Measurements from ENCODE around the gene G0S2. TPM values are rescaled to one million over a fixed set of nuclear protein-coding genes. Genes with fewer than 3 reads are reported as not detected.

Gene G0S2
- polyA plus RNA-seq, result 31.1 to 60.5 TPM (median 46.2 TPM) in 3 replicates
- polyA plus RNA-seq (2011; ENCODE audit: low read depth), result 2.0 TPM
- 45.2 and 67.2 TPM in 2 replicates for polyA plus RNA-seq (2011; cell fraction: cytosol; rRNA removed)
- polyA plus RNA-seq (2011; cell fraction: nucleus; rRNA removed), result 31.3 and 33.3 TPM in 2 replicates
- polyA plus RNA-seq (2012; ENCODE audit: low replicate concordance), result 3.9 and 107 TPM in 2 replicates
- 10.4 to 24.7 TPM (median 10.7 TPM) in 3 replicates for polyA minus RNA-seq
- 65.2 TPM for polyA minus RNA-seq (2011; cell fraction: cytosol; rRNA and poly(A)+ RNA removed)
- polyA minus RNA-seq (2011; cell fraction: nucleus; rRNA and poly(A)+ RNA removed), result 10.7 and 14.3 TPM in 2 replicates

GRCh38 chr1:209674957-209675564, at the start of gene G0S2:
TSS of gene G0S2 (plus strand) at chr1:209675412. CDS start at chr1:209675685, 273 bp downstream.
- H3K9me3 ChIP-seq (ENCODE audit: control insufficient read depth, low read depth, low read length), result no peaks in the 10 kb centered on the region
- no peak for DNase-seq (ENCODE audit: low read depth, low spot score)
- no peak for TF ChIP-seq CTCF (optimal IDR thresholded peaks at IDR 0.05 in 1 of 3, IDR thresholded peaks at IDR 0.05 in 1 of 3, conservative IDR thresholded peaks at IDR 0.05 in 1 of 3; ENCODE audit: extremely low read depth in 1 of 3, insufficient read depth in 2 of 3, low read length in 3 of 3)
- no peak for TF ChIP-seq EZH2 (IDR thresholded peaks at IDR 0.05; ENCODE audit: low read length)
- H3K4me1 ChIP-seq (ENCODE audit: control insufficient read depth, extremely low read depth, insufficient read depth, low read length), result peaks cover 38% of the 10 kb centered on the region
- H4K20me1 ChIP-seq (ENCODE audit: control insufficient read depth, extremely low read depth, insufficient read depth, low read length), result no peaks in the 10 kb centered on the region
- H3K4me2 ChIP-seq (ENCODE audit: control insufficient read depth, extremely low read depth, insufficient read depth, low read depth, low read length), result peak within 1 kb of the TSS; percentile 57
- peaks cover 5% of the 10 kb centered on the region for H3K27me3 ChIP-seq (ENCODE audit: control insufficient read depth, extremely low read depth, insufficient read depth, low read length)
- peak within 1 kb of the TSS; percentile 22 to 50 (median 50) for H3K4me3 ChIP-seq (ENCODE audit: control insufficient read depth in 2 of 3, extremely low read depth in 1 of 3, insufficient read depth in 2 of 3, low read depth in 1 of 3, low read length in 3 of 3)
- H3K9ac ChIP-seq (ENCODE audit: control insufficient read depth, extremely low read depth, insufficient read depth, low read length), result peak within 1 kb of the TSS; percentile 61
- no peaks in the 10 kb centered on the region for H3K79me2 ChIP-seq (ENCODE audit: control insufficient read depth, insufficient read depth, low read length)
- H3K27ac ChIP-seq (ENCODE audit: control insufficient read depth, insufficient read depth, low read length), result no peak within 1 kb of the TSS
- peak within 1 kb of the TSS; percentile 73 for H2AFZ ChIP-seq (ENCODE audit: control insufficient read depth, low read length)
- H3K9me1 ChIP-seq (ENCODE audit: control insufficient read depth, extremely low read depth, insufficient read depth, low read length), result no peaks in the 10 kb centered on the region
- dilution Hi-C loops (cut with MboI; ENCODE audit: extremely low pct_ligation_motif_present, low sequenced_read_pairs), result no loop called here
- H3K36me3 ChIP-seq (ENCODE audit: control insufficient read depth in 2 of 2, extremely low read depth in 1 of 2, insufficient read depth in 2 of 2, low read length in 2 of 2), result no peaks in the 10 kb centered on the region
- no peak for FAIRE-seq

GRCh38 chr1:209625791-209626285, 49.4 kb upstream of the G0S2 start:
- no peaks in the 10 kb centered on the region for H3K79me2 ChIP-seq (ENCODE audit: control insufficient read depth, insufficient read depth, low read length)
- no peaks in the 10 kb centered on the region for H3K4me1 ChIP-seq (ENCODE audit: control insufficient read depth, extremely low read depth, insufficient read depth, low read length)
- H3K36me3 ChIP-seq (ENCODE audit: control insufficient read depth in 2 of 2, extremely low read depth in 1 of 2, insufficient read depth in 2 of 2, low read length in 2 of 2), result peaks cover 69 to 98% of the 10 kb centered on the region in 2 experiments
- no peak overlapping the region for H3K4me2 ChIP-seq (ENCODE audit: control insufficient read depth, extremely low read depth, insufficient read depth, low read depth, low read length)
- H4K20me1 ChIP-seq (ENCODE audit: control insufficient read depth, extremely low read depth, insufficient read depth, low read length), result peaks cover 90% of the 10 kb centered on the region
- no peaks in the 10 kb centered on the region for H3K9me3 ChIP-seq (ENCODE audit: control insufficient read depth, low read depth, low read length)
- FAIRE-seq (no peak), DNase-seq (ENCODE audit: low read depth, low spot score) (no peak)
- no peak overlapping the region for H3K27ac ChIP-seq (ENCODE audit: control insufficient read depth, insufficient read depth, low read length)
- dilution Hi-C loops (cut with MboI; ENCODE audit: extremely low pct_ligation_motif_present, low sequenced_read_pairs), result no loop called here
- TF ChIP-seq CTCF (optimal IDR thresholded peaks at IDR 0.05 in 1 of 3, IDR thresholded peaks at IDR 0.05 in 1 of 3, conservative IDR thresholded peaks at IDR 0.05 in 1 of 3; ENCODE audit: extremely low read depth in 1 of 3, insufficient read depth in 2 of 3, low read length in 3 of 3), result no peak
- no peak for TF ChIP-seq EZH2 (IDR thresholded peaks at IDR 0.05; ENCODE audit: low read length)
- no peak overlapping the region for H3K9ac ChIP-seq (ENCODE audit: control insufficient read depth, extremely low read depth, insufficient read depth, low read length)
- no peak overlapping the region for H2AFZ ChIP-seq (ENCODE audit: control insufficient read depth, low read length)
- no peak overlapping the region for H3K4me3 ChIP-seq (ENCODE audit: control insufficient read depth in 2 of 3, extremely low read depth in 1 of 3, insufficient read depth in 2 of 3, low read depth in 1 of 3, low read length in 3 of 3)
- no peaks in the 10 kb centered on the region for H3K9me1 ChIP-seq (ENCODE audit: control insufficient read depth, extremely low read depth, insufficient read depth, low read length)
- no peaks in the 10 kb centered on the region for H3K27me3 ChIP-seq (ENCODE audit: control insufficient read depth, extremely low read depth, insufficient read depth, low read length)
